Left forelimb (tissue), 1 donor: ENCODE data around the gene KCP.

ENCODE experiments used
- DNase-seq: peaks from one replicate; pipeline ENCODE4 v3.0.0-alpha.2; 2018; ENCODE audit warnings: low spot score

The KCP gene

DNA sequence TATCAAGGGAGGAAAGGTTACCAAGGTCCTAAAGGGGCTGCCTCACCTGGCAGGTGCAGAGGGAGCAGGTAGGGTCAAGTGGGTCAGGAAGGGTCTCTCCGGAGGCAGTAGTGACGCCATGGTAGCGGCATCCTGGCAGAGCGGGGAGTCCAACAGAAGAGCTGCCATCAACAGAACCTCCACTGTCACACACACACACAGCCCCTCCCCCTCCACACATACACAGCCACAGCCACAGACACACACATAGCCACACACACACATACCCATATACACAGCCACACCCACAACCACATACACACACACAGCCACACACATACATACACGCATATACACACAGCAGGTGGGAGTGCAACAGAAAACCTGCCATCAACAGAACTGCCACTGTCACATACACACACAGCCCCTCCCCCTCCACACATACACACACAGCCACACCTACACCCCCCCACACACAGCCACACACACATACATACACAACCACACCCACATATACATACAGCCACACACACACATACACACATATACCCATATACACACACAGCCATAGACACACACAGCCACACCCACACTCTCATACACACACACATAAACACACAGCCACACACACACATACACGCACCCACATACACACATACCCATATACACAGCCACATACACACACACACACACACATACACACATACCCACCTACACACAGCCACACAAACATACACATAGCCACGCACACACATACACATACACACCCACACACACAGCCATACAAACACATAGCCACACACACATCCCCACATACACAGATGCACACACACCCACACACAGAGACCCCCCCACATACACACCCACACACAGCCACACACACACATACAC, 23.1 kb downstream of the KCP start:
- DNase-seq: no peak

DNA sequence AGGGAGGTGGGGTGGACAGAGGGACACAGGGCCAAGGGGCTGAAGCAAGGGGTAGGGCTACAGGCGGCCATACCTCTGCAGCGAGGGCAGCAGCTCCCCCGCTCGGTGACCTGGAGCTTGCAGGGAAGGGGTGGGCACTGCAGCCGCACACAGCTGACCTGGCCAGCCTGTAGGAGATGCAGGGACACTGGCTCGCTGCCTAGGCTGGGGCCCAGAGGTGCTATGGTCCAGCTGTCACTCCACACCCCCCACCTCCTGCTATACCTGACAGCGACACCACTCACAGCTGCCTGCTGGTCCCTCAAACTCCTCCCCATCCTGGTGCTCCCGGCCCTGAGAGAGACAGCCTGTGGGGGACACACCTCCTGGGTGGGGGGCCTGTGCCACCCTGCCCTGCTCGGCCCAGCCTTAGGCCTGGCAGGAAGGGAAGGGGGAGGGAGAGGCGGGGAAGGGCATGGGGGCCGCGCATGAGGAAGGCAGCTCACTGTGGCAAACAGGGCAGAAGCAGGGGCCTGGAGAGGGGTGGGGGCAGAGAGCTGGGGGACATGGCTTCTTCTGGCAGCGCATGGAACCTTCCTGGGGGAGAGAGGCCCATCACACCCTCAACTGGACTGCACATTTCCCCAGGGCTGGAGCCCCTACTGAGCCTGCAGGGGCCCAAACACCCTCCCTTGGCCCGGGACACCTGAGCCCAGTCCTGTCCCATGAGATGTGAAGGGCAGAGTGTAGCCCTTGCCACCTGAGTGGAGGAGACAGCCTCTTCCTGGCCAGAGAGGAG, 23.9 kb downstream of the KCP start:
- DNase-seq: no peak

DNA sequence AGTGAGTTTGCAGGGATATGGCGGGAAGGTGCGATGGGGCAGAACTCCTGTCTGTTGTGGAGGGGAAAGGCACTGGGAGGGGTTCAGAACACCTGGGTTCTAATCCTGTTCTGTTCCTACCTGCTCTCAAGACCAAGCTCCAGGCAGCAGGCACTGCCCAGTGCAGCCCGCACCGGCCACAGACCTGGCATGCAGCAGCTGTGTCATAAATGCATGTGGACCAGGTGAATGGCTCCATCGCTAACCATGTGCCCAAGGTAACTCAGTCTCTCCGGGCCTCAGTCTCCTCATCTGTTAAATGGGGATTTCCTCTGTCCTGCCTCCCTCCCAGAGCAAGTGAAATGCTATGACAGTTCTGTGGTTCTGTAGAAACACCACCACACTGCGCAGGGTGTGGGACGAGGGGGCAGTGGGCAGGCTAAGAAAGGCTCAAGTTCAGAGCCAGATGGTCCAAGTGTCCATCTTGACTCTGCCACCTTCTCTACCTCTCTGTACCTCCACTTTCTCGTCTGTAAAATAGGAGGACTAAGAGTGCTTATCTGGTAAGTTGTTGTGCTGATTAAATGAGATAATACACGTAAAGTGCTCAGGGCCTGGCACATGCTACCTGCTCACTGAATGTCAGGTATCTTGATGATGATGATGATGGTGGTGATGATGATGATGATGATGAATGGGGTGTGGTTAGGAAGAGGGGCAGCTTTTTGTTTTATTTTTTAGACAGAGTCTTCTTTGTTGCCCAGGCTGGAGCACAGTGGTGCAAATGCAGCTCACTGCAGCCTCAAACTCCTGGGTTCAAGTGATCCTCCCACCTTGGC, 24.9 kb downstream of the KCP start:
- DNase-seq: no peak

DNA sequence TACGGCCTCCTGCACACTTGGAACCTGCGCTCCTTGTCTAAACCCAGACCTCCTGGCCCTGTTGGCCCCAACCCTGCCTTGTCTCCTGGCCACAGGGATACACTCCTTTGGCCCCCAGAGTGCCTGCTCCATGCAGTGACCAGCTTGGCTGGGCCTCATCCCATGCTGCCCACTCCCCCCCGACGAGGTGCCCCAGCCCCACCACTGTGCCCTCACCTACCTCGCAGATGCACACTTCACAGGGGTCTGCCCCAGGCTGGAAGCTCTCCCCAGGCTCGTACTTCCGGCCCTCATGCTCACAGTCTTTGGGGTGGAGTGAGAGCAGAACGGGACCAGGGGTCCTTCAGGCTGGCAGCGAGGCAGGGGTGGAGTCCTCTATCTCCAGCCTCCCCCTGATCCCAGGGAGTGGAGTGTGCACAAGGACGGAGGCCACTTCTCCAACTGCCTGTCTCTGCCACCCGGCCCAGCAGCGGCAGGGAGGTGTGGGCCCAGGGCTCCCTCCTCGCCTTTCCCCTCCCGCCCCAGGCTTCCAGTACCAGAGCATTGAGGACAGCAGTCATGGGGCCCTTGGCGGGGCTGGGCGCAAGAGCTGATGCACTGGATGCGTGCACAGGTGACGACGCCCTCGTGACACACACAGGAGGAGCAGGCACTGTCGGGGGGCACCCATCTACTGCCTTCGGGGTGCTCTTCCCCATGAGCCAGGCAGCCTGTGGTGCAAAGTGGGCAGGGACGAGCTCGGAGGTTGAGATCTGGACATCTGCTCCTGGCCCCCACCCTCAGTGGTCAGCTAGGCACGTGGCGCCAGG, 25.7 kb downstream of the KCP start:
- no peak for DNase-seq

DNA sequence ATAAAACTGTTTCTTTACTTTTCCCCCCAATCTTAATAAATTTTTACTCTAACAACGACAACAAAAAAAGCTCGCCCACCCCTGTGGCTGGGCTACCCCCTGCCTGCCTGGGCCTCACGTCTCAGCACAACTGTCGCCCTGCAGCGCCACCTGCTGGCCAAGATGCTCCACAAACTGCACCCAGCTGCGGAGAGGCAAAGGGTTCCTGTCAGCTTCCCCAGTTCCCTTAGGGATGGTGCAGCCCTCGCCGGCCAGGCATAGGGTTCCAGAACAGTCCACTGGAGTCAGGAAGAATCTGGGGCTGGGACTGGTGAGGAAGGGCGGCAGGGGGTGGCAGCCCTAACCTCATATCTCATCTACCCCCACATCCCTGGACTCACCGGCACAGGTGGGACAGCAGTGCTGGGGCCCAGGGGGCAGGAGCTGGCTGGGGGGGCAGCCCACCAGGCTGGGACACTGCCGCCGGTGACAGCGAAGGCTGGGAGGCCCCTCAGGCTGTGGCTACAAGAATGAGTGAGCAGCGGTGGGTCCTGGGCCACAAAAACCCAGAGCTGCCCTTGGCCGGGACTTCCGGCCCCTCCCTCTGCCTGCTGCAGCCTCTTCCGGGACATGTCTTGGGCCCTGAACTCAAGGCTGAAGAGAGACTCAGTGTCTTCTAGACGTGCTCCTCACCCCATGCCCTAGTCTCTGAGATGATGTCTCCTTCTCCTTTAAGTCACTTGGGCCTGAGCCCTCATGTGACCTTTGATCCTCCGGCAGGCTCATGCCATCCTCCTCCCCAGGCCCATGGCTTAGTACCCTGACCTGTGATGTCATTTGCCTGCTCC, 26.7 kb downstream of the KCP start:
- peak; percentile 84 for DNase-seq

DNA sequence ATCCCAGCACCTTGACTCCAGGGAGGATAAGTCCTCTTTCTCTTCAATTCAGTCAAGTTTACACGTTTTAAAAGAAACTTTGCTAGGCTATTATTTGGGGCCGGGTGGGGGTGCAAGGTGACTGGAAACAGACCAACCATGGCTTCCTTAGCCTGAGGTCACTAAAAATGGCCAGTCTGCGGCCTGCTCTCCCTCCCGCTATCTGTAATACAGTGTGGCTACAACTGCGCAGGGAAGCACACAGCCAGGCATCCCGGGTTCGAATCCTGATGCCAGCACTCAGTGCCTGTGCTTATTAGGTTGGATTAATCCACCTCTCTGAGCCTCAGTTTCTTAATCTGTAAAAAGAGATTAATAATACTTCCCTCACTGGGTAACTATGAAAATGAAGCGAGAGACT, 28.4 kb downstream of the KCP start:
- DNase-seq: no peak

DNA sequence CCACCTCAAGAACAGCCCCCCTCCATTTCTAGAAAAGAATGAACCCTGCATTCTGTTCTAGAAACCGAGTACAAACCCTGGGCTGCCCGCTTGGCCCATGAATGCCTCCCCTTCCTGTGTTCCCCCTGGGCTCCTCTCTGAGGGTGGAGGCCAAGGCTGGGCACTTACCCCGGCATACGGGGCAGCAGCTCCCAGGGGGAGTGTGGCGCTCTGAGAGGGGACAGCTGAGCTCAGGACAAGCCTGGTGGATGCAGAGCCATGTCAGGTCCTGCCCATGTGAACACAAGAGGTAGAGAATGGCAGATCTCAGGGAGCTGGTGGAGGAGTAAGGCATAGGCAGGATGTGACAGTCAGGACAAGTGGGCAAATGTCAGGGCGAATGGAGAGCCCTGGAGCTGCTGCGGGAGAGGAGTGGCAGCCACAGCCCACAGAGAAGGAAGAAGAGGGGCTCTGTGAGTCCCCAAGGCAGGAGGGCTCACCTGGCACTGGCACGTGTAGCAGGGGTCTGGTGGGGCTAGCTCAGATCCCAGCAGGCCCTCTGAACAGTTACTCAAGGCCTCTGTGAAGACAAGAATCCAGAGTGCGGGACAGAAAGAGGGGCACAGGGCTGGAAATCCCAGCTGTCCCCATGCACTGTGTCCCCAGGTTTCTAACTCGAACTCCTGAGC, 28.9 kb downstream of the KCP start:
- DNase-seq: no peak

DNA sequence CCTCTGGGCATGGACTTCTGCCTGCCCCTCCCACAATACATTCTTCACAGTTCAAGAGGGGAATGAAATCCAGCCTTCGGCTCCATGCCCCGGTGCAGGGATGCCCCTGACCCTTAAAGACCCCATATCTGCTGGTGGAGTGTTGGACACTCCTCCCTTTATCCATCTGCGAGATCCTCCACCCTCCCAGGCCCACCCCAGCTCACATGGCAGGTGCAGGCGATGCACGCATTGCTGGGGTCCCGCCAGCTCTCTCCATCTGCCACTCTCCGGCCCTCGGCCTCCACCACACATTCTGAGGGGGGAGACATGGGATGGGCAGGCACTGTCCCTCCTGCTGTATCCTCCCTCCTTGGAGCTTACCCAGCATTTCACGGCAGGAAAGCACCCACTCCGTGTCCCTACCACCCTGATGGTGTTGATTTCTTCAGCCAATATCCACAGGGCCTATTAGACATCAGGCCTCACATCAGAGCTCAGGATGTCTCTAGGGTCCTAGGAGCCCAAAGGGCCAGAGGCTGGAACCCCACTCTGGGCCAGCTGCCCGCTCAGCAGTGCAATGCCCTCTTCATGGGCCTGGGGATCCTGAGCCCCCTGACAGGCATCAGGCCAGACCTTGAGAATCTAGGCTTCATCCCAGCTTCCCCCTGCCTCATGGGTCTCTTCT, 29.6 kb downstream of the KCP start:
- DNase-seq: no peak

DNA sequence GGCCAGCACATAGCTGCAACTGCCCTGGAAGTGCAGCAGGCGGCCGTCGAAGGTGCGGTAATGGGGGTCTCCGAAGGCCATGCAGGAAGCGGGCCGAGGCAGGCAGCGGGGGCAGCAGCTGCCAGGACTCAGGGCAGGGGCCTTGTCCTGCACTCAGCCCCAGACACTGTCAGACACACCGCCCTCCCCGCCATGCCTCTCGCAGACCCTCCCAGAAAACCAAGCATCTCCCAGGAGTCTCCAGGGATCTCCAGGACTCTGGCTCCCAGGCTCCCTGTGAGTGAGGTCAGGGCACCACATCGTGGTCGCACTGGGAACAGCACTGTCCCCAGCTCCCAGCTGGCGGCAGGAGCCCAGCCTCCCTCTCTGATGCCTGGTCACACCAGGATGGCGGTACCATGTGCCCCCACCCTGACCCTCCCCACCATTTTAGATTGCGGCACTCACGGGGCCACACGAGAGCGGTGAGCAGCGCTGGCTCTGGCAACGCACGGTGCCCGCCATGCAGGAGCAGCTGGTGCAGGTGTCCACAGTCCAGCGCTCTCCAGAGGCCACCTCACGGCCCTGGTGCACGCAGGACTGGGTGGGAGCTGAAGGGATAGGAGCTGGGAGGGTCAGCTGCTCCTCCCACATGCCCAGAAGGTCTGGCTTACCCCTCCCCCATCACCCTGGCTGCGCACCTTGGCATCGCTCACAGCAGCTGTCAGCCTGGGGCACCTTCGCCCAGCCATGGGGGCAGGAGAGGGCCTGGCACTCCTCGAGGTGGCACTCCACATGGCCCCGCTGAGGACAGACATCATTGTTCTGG, 30.4 kb downstream of the KCP start:
- no peak for DNase-seq

DNA sequence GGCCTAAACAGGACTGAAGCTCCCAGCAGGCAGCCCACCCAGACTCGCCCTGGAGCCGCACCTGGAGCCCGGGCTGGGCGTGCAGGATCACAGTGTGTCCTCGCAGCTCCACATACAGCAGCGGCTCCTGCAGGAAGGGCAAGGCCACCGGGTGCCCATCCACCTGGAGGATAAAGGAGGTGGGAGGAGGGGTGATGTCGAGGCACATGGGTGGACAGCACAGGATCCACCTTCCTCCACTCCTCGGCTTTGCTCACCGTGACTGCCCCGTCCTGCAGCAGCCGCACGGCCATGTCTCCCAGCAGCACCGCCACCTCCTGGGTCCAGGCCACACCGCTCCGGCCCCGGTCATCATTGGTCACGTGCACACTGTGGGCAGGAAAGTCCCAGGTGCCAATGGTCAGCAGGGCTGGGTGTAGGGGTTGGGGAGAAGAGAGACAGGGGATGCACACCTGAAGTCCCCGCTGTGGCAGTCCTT, 31.0 kb downstream of the KCP start:
- DNase-seq: no peak

DNA sequence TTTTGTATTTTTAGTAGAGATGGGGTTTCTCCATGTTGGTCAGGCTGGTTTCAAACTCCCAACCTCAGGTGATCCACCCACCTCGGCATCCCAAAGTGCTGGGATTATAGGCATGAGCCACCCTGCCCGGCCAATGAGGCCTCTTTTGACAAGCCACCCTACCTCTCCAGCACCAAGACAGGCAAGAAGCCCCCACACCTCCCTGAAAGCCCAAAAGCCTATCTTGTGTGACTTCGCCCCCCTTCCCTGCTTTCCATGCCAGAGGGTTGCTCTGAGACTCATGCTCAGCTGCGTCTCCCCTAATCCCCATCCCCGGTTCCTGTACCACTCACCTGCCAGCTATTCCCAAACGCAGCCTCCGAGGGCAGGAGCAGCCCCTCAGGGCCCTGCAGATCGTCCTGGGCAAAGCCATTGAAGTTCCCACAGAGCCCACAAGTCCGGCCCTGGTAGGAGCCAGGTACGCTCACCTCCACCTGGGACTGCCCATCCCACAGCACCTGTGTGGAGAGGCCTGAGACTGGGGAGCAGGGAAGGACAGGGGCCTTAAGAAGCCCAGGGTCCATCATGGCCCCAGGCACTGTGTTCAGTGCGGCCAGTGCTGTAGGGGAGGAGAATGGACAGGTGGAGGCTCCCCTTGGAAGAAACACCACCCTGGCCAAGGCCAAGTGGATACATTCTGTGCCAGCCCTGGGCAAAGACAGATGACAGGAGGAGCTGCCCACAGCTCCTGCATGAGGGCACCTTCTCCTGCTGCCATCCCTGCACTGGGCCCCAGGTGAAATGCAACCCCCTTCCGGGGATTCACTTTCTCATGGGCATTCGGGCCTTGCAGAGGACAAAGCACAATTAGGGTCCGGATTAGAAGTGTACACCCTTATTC, 32.0 kb downstream of the KCP start:
- no peak for DNase-seq

DNA sequence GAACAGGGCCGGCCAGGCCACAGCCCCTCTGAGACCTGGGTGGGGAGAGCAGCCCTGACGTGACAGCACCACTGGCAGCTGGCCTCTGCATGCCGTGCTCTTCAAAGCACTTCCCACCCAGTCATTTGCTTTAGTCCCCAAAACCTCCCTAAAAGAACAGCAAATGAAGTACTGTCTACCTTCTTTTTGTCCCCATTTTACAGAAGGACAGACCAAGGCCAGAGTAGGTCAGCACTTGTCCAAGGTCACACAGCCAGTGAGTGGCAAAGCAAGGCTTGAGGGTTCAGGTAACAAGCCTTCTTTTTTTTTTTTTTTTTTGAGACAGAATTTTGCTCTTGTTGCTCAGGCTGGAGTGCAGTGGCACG, 32.8 kb downstream of the KCP start:
- no peak for DNase-seq

DNA sequence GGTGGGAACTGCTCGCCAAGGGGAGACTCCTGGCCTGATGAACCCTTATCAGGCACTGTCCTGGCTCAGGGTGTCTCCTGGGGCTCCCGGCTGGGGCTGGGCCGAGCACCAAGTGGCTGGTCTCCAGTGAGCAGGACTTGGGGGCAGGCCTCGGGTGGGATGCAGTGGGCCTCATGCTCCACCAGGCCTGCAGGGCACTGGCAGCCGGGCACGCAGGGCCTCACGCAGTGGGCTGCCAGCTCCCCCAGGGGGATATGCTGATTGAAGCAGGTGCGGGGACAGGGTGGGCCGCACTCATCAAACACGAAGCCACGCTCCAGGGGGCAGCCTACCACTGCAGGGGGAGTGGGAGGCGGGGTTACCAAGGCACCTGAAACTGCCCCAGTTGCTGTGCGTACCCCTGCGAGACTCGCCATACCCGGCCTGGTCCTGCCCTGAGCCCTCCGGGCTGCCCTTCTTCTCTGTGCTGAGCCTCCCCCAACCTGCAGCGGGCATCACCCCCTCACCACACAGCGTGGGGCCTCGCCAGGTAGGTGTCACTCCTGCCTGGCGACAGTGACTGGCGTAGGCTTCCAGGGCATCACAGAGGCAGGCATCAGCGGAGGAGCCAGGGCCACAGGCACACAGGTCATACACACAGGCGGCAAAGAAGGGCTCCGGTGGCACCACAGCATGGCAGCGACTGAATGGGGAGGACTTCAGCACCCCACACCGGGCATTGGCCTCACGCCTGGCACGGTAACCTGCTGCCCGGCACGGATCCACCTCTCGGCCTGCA, 33.3 kb downstream of the KCP start:
- DNase-seq: no peak

DNA sequence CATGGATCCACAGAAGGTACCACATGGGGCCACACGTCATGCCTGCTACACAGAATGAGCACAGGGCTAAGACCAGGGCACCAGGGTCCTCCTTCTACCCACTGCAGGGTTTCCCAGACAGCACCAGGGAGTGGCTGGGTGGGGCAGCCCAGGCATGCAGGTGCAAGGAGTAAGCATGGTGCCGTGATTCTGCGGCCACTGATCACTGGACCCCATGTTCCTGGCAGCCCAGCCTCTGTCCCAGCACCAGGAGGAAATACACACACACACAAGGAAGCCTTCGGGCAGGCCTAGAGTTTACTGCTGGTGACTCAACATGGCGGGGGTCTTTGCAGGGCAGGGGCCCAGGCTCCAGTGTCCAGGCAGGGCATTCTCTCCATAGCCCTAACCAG, 33.9 kb downstream of the KCP start:
- no peak for DNase-seq

DNA sequence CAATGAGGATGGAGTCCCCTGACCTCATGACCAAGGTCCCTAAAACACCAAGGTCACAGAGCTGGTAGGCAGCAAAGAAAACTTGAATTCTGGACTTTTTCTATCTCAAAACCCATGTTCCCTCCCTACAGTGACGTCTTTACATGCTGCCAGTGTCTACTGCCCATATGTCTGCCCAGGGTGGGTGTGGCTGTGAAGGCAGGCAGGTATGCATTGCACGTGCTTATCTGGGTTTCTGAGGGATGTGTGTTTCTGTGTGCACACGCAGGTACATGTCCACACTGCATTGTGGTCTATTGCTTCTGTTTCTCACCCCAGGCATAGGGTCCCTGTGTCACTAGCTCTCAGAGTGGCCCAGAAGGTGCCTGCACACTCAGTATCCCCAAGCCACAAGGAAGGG, 34.4 kb downstream of the KCP start:
- DNase-seq: no peak

DNA sequence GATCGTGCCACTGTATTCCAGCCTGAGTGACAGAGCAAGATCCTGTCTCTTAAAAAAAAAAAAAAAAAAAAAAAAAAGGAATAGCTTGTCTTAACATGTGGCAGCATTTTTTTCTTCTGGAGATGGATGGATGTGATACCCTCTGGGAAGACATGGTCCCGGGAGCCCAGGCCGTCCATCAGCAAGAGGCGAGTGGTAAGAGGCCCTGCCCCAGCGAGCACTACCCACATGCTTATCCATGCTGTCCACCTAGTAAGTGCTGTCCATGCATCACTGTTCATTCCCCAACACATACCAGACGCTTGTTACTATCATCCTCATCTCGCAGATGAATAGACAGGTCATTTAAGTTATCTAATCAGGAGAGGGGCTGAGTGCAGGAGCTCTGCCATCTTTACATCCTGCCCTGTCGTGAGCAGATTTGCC, 35.0 kb downstream of the KCP start:
- DNase-seq: no peak
